HG02840 (cell line): Measurements from ENCODE around the gene SERINC2.
"Not testable (repeated sequence)": the region's sequence is repeated elsewhere in the genome, so short reads cannot be mapped to it uniquely, and the experiment has no call there.

Experiments used
- ATAC-seq: cut with Tn5 transposase; IDR thresholded peaks from one replicate; pipeline ENCODE4 v1.9.1; 2021; ENCODE audit warnings: mild to moderate bottlenecking, moderate library complexity, moderate number of reproducible peaks; ENCODE audit not compliant: unreplicated experiment, low FRiP score

Gene SERINC2

GRCh38 chr1:31431351-31432257 lies 18.6 kb downstream of the SERINC2 start:
- not testable (repeated sequence) for ATAC-seq

GRCh38 chr1:31432592-31433395 lies 19.8 kb downstream of the SERINC2 start:
- ATAC-seq, result no peak

GRCh38 chr1:31433396-31433930 lies 20.4 kb downstream of the SERINC2 start:
- ATAC-seq, result no peak

- ATAC-seq, result no peak
Observed at GRCh38 chr1:31434101-31434871, 21.3 kb downstream of the SERINC2 start.

GRCh38 chr1:31434979-31435378 lies 22.0 kb downstream of the SERINC2 start:
- no peak for ATAC-seq

- ATAC-seq, result no peak
Observed at GRCh38 chr1:31435471-31436409, 22.7 kb downstream of the SERINC2 start.

- ATAC-seq, result no peak
Observed at GRCh38 chr1:31436596-31437432, 23.8 kb downstream of the SERINC2 start.

- ATAC-seq, result no peak
Observed at GRCh38 chr1:31437433-31438037, 24.5 kb downstream of the SERINC2 start.

GRCh38 chr1:31439276-31439675 lies 26.3 kb downstream of the SERINC2 start:
- no peak for ATAC-seq

GRCh38 chr1:31441073-31441472 lies 28.1 kb downstream of the SERINC2 start:
- no peak for ATAC-seq

GRCh38 chr1:31441558-31441957 lies 28.5 kb downstream of the SERINC2 start:
- no peak for ATAC-seq

- ATAC-seq, result no peak
Observed at GRCh38 chr1:31441970-31442647, 29.1 kb downstream of the SERINC2 start.

- ATAC-seq, result no peak
Observed at GRCh38 chr1:31442648-31442994, 29.6 kb downstream of the SERINC2 start.

- ATAC-seq, result no peak
Observed at GRCh38 chr1:31443673-31444072, 30.7 kb downstream of the SERINC2 start.

- no peak for ATAC-seq
Observed at GRCh38 chr1:31444725-31445448, 31.9 kb downstream of the SERINC2 start.

- ATAC-seq, result no peak
Observed at GRCh38 chr1:31445951-31446350, 32.9 kb downstream of the SERINC2 start.

- no peak for ATAC-seq
Observed at GRCh38 chr1:31447210-31447609, 34.2 kb downstream of the SERINC2 start.
